HUDEP-2 (cell line): ENCODE data around the gene GLCE.

Experiments used
- DNase-seq, 76 experiments: peaks; one replicate each; lab custom pipeline; 2025; ENCODE audit not compliant: unreplicated experiment in 76 of 76; lab: John Stamatoyannopoulos, UW

The GLCE gene

DNA sequence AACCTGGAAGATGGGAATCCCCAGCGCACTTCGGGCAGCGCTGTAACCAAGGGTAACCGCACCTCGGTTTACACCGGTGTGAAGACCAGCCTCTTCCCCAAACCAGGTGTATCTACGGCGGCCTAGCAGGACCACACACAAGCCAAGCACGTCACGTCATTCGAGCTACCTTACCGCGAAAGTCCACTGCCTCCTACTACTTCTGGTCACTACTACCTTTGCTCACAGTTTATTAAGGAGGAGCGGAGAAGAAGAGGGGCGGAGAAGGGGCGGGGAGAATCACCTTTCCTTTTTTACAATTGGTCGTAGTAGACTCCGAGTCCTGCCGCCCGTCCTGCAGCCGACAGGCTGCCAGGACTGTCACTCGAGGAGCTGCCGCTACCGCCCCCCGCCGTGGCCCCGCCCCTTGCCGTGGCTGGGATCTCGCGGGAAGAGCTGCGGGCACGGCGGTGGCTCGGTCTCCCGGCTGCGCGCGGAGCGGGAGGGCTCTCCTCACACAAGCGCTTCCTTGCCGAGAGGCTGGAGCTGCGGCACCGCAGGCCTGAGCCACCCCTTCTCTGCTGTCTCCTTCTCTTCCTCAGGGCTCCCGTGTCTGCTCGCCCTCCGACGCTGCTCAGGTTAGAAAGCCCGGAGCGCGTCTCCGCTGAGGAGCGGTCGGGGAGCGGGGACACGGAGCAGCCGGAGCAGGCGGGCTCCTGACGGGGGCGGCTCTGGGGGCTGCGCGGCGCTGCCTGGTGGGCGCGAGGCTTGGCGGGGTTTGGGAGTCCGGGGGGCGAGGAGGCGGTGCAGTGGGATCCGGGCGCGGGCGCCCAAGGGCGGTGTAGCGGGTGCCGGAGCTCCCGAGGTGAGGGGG, at the start of gene GLCE:
Gene GLCE (plus strand): TSS at position 495 of the 853 bp plus-strand sequence. CDS start 95,172 bp downstream, outside the sequence.
- DNase-seq, result peak in 75 of 76 experiments; percentile 26 to 96 (median 90)

DNA sequence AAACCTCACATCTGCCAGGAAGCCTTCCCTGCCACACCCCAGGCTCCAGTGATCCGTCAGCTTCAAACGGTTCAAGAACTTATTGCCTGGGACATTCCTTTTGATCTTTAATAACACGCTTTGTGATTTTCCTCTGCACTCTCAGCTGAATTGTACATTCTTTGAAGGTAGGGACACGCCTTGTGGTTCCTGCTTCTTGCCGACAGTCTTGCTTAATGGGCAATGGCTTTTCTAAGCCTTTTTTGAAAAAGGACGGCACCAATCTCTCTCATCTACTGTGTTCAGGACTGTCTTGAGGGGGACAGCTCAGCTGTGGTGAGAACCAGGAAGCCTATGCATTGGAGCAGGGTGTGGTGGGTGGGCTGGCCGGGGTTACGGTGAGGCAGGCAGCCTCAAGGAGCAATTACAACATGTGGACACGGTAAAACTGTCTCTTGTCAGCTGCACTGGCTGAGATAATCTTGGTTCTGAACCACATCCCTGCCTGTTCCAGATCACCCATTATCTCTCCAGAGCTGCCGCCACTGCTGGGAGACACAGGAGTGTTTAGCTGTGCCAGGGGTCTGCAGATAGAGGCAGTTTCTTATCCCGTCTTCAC, 46.0 kb upstream of the GLCE start:
- peak in 74 of 76 experiments; percentile 51 to 94 (median 80) for DNase-seq

DNA sequence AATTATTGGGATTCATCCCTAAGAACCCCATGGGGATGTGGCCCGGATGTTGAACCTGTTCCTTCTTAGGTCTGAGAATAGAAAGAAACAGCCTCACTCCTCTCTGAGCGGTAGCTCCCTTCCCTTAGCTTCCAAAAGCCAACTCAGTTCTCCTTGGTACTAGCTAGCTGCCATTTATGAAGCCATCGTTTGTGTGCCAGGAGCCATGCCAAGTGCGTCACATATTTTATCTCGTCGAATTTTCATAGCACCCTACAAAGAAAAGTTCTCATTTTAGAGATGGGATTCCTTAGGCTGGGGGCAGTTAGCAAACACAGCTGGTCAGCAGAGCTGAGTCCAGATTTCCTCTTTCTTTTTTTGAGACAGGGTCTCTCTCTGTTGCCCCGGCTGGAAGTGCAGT, 45.4 kb upstream of the GLCE start:
- DNase-seq, result no peak

DNA sequence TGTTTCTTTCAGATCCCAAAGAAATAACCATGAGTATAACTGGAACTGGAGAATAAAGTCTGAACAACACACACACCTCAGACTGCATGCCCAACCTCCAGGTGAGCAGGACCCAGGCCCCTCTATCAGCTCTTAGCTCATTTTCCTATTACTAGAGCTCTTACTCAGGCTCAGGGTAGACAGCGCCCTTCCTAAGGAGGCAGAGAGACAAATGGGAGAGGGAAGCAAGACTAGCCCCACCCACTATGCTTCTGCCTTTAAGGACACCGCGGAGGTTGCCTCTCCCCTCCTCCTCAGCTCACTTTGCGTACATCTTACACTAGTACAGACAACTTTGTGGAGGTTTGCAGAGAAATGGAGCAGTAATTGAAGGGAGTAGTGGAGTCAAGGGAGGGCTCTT, 44.0 kb upstream of the GLCE start:
- DNase-seq, result no peak

DNA sequence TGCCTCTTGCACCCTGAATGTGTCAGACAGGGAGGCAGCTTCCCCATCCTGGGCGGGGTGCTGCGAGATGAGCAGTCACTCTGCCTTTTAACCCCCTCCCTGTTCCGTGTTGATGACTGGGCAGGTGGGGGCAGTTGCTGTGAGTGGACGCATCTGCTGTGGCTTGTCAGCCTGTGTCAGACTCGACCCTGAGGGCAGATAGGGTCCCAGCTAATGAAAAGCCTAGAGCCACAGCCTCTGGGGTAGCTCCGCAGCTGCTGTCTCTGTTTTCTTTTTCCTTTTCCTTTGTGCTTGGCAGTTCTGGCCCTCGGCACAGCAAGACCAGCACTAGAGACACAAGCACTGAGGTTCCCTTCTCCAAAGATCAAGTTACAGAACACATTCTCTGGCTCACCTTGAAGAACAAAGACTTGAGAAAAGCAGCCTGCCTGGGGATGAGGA, 43.0 kb upstream of the GLCE start:
- no peak for DNase-seq

DNA sequence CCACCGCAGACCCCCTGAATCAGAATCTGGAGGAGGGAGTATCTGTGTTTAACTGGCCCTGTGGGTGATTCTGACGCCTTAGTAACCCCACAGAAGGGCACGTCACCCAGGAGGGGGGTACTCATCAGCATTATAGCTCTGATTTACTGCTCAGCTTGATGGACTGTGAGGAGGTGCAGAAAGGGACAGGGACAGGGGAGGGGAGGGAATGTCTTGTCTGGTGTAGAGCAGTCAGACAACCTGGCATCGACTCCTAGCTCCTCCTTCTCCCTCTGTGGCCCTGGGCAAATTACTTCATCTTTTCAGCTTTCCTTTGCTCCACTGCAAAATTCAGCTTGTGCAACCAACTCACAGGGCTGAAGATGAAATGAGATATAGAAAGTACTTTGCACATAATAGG, 42.3 kb upstream of the GLCE start:
- DNase-seq, result no peak

DNA sequence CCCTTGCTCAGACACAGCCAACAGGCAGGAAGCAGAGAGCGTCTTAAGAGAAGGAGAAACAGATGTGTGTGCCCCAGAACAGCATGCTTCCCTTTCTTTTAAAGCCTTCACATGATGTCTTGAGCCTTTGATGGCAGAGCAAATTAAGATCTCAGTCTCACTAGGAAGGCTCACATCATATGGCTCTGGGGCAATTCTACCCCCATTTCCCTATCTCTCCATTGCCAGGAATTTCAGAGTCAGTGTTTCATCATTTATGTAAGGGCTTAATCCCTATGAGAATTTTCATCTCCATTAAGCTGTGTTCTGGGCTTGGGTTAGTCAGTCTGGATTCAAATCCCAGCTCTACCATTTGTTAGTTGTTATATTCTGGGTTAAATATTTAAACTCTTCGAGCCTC, 41.4 kb upstream of the GLCE start:
- no peak for DNase-seq

DNA sequence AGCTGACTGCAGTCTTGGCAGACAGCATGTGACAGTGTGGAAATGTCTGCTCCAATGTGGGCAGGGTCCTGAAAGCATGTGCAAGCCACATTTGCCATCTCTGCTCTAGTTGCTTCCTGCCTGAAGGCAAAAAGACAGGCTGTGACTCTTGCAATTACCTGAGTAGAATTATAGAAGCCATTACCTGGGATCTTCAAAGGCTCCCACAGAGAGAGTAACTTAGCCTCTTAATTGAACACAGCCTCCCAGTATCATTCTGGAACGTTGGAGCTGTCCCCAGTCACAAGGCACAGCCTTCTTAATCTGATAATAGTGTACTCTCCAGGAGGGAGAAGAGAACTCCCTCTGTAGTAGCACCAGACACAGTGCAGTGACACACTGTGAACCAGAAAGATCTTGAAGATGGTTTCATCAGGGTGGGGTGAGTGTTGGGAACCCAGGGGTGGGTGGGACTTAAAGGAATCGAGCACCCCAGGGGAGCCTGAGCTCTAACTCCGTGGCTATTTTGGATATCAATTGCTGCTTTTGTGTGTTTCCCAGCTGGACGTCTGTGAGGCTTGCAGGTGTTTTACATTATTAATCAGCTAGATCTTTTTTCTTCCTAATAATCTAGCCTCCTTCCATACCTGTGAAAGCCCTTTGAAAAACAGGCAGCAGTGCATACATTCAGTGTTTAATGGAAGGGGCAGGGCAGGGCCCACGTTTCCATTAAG, 40.6 kb upstream of the GLCE start:
- DNase-seq, result peak in 55 of 76 experiments; percentile 6 to 70 (median 38)

DNA sequence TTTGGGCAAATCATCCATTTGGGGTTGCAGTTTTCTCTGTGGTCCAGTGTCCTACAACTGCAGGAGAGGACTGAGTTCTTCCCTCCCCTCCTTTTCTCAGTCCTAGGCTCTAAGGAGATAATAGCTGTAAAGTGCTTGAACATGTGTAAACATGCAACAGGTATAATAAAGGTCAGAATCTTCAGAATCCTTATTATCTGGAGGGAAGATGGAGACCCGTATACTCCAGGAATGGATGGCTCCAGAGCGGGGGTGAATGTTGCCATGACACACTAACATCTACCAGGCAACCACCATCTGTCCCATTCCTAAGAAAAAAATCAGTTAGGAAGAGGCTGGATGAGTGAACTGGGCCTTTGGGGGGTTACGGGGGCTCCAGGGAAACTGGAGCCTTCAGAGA, 39.7 kb upstream of the GLCE start:
- no peak for DNase-seq

DNA sequence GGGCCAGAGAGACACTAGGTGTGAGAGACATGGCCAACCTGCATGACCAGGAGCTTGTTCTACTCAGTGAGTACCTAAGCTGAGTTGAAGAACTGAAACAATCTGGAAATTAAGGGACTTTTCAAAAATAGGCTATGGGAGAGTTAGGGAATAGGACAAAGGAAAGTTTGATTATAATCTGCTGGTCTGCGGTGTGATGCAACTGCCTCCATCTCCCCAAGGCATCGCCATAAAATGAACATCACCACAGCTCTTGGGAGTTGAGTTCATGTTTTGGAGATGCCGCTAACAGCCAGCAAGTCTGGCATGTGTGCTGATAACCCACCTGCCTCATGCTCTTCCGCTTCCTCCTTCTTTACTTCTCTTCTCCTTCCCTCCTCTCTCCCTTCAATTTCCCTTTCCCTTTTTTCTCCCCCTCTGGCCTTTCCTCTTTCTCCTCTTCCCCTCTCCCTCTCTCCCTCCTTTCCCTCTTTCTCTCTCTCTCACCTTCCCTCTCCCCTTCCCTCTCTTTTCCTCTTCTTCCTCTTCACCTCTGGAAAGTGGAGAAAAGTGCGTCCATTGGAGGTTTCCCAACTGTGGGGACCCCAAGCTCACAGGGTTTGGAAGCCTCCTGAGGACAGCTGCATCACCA, 39.1 kb upstream of the GLCE start:
- DNase-seq, result no peak

DNA sequence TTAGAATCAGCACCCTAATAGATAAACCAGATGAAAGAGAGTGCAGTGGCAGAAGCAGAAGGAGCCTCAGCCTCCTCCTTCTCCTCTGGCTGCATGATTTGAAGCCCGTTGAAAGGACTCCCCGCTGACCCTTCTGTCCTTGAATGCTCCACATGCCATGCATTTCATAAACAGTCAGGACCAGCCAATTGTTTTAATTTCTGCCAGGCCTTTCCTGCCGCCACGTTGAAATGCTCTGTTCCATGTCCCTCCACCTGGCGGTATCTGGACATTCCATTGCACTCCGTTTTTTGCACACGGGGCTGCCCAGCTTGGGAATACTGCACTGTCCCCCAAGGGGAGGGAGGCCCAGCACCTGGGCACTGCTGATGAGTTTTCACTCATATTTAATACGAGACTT, 35.2 kb upstream of the GLCE start:
- no peak for DNase-seq

DNA sequence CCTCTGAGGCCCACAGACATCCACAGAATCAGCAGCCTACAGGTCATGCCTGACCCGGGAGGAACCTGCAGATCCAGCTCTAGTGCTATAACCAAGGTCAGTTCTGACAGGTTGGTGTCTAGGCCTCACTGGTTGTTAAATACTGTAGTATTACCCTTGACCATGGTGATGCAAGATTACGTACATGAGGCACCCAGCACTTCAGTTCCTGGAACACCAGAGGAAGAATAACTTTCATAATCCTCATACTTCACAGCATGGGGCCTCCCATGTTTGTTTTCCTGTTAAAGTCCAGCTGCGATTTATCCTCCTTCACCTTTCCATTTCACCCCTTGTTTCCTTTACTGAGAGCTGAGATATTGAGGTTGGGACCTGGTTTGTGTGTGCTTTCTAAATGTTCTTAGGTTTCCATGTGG, 34.4 kb upstream of the GLCE start:
- no peak for DNase-seq

DNA sequence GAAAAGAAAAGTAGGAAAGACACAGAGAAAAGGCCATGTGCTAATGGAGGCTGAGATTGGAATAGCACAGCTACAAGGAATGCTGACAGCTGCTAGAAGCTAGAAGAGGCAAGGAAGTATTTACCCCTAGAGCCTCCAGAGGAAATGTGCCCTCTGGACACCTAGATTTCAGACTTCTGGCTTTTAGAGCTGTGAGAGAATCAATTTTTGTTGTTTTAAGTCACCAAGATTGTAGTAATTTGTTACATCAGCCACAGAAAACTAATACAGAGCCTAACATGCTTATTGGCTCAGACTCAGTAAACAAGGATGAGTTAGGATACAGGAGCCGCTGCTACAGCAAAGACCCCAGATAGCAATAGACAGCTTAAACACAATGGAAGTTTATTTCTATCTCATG, 33.1 kb upstream of the GLCE start:
- no peak for DNase-seq

DNA sequence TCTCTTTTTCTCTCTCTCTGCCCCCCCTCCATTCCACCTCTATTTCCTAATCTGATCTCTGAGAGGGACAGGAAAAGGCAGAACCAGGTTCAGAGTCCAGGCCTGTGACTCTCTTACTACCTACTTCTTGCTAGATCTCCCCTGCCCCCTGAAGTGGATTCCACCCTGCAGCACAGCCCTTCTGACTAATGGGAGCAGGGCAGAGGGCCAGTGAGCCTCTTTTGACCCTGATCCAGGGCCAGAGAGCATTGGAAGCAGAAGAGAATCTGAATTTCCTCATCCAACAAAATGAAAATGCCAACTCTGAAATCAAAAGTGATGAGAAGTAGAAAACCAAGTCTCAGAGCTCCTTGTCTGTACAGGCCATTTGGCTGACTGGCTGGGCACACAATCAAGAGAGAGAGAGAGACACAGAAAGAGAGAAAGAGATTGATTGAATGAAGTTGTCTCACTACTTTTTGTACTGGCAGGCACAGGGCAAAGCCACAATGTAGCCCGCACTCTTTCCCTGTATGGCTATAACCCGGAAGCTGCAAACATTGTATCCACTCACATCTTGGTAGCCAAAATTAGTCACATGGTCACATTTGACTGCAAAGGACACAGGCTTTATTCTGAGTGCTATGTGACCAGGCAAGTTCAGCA, 31.6 kb upstream of the GLCE start:
- no peak for DNase-seq

DNA sequence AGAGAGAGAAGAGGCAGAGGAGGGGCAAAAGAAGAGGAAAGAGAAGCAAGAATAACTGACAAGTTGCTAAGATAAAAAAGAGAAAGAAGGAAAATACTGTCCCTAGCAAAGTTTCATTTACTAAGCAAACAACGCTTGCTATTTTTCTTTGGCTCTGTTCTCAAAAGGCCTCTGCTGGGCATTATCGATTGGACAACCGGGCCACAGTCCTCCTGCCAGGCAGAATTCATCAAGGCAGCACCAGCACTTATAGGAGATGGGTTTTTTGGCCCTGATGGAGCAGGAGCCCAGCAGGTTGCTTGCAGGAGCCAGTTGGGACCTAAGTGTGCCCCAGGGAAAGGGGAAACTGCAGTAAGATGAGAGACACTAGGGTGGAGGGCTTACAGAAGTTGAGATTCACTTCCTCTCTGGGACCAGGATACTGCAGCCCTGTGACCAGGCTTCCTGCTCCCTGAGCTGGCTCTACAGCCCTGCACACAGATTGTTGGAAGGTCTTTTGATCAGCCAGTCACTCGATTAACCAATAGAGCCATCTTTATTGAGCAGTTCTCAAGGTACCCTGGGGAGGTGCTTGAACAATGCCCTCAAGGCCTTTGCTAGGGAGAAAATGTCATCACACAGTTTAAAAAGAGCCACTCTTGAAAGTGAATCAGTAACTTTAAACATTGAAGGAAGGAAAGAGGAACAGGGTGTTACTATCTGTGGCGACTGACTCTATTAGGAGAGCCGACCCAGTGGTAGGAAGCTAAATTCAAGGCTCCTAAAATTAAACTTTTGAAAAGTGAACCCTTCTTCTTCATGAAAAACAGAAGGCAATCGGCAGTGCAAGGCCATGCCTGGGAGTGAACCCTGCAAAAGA, 28.8 kb upstream of the GLCE start:
- DNase-seq, result no peak

DNA sequence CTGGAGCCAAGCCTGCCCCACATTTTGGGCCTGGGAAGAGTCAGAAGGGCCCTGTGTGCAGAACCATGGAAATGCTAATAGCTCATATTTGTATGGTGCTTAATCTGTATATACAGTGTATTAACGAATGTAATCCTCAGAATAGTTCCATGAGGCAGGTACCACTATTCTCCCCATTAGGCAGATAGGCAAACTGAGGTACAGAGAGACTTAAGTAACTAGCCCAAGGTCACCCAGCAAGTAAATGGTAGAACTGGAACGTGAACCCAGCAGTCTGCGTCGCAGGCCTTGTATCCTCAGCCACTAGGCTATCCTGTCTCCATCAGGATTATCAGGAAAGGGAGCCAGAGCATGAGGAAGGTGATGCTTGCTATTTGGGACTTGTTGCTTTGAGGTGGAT, 28.0 kb upstream of the GLCE start:
- no peak for DNase-seq

DNA sequence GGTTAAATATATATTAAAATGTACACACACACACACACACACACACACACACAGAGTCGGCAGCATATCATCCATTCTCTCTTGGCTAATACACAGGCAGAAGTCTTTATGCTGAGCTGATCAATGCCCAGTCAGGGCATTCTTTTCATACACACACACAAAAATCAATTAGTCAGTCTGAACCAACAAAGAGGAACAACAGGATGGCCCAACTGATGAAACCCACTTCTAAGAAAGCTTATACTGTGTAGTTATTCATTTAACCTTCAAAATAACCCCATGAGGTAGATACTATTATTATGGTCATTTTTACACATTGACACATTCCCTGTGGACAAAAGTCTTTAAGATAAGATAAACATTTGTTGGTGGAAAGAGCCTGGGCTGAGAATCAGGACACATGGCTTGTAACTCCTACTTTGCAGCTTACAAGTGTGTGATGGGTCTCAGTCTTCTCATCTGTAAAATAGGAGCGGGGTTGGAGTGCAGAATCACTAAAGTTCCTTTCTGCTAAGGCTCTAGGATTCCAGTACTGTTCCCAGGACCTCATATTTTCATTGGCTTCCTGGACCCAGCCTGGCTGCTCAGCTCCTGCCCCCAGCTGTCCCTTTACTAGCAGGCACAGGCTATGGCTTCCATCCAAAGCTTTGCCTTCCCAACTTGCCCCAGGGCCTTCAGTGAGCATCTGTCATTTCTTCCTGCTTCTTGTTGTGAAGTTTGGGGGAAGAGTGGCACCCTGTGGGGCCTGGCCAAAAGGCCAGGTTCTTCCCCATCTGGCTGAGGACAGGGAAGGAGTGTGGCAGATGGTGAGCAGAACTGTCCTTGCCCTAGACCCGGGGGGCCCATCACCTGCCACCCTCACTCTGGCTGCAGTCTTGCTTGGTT, 27.2 kb upstream of the GLCE start:
- no peak for DNase-seq

DNA sequence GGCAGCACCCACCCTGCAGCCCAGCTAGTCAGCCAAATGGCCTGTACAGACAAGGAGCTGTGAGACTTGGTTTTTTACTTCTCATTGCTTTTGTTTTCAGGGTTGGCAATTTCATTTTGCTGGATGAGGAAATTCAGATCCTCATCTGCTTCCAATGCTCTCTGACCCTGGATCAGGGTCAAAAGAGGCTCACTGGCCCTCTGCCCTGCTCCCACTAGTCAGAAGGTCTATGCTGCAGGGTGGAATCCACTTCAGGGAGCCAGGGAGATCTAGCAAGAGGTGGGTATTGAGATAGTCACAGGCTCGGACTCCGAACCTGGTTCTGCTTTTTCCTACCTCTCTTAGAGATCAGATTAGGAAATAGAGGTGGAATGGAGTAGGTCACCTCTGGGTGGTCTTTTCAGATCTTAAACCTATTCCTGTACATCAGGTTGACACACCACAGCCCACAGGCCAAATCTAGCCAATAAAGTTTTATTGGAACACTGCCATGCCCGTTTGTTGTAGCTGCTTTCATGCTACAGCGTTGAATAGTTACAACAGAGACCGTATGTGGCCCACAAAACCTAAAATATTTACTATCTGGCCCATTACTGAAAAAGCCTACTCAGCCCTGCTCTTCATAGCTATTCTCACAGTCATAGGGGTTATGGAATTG, 26.4 kb upstream of the GLCE start:
- no peak for DNase-seq
